Measurements from ENCODE around the gene AHCYL2.
"Not testable (repeated sequence)": the region's sequence is repeated elsewhere in the genome, so short reads cannot be mapped to it uniquely, and the experiment has no call there.

Gene AHCYL2

DNA sequence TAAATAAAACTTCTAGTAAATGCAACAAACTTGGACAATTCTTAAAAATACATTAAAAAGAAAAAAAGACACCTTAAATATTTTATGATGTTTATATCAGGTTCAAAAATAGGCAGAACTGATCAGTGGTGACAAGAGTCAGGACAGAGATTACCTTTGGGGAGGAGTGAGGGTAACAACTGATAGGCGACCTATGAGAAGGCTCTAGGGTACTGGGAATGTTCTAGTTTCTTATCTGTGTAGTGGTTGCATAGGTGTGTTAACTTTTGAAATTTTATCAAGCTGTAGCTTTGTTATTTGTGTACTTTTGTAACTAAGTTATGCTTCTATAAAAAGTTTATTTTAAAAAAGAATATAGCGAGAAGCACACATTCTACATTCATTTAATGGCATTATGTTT lies 134.3 kb downstream of the AHCYL2 start:
- no peak for DNase-seq

DNA sequence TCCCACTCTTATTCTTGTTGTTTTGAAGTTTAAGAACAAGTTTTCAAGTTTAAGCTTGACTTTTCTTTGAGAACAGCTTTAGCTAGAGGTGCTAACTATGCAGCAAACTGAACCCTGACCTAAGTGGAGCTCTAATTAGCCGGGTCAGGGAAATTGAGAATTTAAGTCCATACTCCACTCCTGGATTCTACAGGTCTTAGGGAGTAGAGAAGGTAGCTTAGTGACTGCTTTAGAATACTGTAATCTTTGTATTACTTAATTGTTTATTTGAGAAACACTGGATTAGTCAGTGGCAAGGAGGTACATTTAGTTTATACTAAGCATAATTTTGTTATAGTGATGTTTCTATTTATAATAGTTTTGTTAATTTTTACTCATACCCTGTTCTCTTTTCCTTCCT lies 134.8 kb downstream of the AHCYL2 start:
- no peak for DNase-seq

DNA sequence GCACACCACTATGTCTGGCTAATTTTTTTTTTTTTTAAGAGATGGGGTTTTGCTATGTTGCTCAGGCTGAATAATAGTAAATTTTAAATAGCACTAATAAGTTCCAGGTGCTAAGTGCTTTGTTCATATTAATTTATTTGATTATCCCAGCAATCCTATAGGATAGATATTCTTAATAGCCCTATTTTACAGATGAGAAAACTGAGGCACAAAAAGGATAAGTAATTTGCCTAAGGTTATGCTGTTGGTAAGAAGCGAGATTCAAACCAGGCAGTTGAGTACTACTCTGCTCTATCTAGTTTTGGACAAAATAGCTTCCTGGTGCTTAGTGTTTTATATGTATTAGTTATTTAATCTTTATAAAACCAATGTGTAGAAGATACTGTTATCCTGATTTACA lies 136.9 kb downstream of the AHCYL2 start:
- DNase-seq, result no peak

DNA sequence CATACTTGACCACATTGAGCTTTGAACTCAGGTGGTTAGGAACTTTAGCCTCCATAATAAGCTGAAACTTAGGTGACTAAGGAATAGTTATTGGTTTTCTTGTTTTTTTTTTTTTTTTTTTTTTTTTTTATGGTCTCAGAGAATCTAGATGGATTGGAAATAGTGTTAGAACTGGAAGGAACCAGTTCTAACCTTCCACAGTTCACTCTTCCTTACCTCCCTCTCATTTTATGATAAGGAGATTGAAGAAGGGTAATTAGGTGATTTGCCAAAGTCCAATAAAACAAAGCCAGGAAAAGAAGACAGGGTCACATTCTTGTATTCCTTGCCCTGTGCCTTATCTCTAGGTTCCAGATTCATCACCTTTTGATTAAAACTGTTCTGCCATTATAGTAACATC lies 137.7 kb downstream of the AHCYL2 start:
- no peak for DNase-seq

DNA sequence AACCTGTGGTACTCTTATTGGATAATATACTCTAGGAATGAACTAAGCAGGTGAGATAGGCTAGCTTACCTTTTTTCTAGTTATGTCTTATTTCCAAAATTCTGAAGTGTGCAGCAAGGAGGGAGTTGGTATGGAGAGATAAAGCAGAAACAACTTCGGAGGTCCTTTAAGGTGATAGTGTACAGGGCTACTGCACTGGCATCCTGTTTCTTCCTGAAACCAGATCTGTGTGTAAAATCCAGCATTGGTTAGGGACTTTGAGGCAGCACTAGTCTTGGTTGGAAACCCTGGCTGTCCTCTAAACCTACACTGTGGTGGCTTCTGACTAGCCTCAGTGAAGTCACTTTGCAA lies 142.5 kb downstream of the AHCYL2 start:
- DNase-seq, result no peak

DNA sequence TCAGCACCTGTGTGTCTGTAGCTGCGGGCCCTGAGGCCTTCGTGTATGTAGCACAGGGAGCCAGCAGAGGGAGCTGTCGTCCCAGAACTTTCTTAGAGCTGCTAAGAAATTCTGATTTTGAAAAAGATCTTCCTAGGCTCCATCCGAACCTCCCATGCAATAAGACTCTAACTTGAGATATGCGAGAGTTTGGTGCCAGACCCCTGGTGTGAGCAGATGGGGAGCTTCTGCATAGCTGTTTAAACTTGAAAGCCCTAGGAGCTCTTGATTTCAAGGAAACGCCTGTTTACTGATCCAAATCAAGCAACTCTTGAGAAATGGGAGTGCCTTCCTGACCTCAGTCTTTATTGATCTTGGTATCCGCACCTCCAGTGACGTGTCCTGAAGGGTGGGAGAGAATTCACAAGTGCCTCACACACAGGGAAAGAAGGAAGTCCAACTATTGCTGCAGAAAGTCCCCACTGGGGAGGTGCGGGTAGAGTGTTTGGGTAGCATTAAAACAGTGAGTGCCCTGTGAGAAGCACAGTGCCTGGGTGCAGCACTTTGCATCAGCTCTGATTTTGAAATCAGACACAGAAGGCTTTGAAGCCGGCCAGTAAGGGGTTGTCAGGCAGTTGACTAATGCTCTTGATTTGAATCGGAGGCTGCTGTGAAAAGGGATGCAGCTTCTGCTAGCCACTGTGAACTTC lies 143.0 kb downstream of the AHCYL2 start:
- DNase-seq, result peak; percentile 74

DNA sequence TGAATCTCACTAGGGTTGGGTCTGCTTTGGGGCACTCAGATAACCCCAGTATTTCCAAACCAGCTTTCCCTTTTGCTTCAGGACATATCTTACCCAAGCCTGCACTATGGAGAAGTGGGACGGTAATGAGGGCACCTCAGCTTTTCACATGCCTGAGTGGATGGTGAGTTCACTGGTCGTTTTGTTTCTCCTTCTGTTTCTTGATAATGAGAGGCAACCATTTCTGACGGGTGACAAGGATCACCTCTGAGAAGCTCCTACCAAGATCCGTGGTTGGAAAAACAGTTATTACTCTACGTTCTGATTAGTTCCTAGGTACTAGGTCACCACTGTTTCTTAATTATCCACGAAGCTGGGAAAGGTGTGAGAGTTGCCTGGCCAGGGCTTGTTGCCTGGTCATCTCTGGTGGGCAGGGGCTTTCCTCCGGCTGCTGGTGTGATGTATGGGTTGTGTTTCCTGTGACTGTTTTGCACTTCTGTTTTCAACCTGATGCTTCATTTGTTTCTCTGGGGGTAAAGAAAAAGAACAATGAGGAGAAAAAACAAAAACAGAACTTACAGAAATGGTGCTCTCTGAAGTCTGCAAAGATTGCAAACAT lies 143.7 kb downstream of the AHCYL2 start:
- no peak for DNase-seq

DNA sequence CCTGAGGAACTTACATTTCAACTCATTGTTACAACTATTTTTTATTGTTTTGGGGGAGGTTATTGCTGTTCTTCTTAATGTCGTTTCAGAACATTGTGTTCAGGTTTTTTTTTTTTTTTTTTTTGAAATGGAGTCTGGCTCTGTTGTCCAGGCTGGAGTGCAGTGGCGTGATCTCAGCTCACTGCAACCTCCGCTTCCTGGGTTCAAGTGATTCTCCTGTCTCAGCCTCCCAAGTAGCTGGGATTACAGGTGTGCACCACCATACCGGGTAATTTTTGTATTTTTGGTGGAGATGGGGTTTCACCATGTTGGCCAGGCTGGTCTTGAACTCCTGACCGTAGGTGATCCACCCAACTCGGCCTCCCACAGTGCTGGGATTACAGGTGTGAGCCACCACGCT lies 144.6 kb downstream of the AHCYL2 start:
- not testable (repeated sequence) for DNase-seq

DNA sequence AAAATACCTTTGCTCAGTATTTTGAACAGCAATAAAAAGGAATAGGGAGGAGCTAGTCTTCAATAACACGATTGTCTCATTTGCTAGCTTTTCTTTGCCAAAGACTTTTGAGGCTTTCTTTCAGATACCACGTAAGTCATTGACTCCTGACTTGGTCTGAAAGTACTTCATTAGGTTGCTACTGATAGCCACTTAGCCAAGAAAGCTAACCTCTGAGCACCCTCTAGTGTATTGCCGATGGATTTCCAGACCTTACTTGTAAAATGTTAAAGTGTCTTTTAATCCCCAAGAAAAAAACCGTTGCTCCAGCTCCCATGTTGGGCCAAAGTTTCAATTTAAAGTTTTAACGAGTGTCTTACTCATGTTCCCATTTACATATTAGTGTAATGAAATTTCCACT lies 146.0 kb downstream of the AHCYL2 start:
- no peak for DNase-seq

DNA sequence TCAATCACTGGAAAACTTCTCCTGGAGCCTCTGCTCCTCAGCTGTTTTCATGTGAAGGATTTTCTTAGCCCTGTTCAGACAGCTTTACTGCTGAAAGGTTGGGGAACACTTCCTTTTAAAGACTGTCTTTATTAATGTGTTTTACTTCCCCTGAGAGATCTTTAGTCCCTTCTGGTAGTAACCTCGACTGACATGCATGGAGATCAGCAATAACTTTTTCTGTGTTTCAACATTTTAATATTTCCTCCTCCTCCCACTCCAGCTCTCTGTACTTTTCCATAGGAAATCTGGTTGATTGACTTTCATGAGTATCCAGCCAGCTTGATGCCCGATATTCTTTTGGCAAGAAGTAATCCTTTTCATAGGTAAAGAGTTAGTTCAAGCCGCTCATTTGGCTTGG lies 146.7 kb downstream of the AHCYL2 start:
- DNase-seq, result no peak

DNA sequence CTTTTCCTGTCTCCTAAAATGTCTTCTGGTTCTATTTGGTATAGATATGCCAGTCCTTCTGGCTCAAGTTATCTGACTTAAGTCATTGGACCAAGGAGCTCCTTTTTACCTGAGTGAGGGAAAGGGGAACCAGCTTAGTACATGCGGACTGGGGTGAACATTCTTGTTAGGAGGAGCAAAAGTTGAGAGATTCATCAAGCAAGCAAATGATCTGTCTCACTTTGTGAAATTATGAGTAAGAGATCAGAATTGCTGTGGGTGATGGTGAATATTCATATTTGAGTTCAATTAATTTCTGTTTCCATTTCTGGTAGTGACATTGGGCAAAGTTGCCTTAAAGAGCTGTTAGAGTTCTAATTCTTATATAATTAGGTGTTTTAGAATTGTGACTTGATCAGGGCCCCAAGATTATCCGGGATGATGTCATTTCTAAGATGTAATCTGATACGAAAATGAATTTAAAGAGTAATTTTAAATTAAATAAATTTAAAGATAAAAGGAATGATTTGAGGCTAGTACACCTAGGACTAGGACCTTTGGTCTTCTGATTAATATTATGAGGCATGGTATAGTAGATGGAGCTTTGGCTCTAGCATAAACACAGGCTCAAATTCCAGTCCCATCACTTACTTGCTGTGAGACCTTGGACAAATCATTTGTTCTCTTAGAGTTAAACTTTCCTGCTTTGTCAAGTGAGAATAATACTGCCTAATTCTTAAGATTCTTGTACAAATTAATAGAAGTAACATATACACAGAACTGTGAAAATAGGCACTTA lies 149.0 kb downstream of the AHCYL2 start:
- DNase-seq, result no peak

DNA sequence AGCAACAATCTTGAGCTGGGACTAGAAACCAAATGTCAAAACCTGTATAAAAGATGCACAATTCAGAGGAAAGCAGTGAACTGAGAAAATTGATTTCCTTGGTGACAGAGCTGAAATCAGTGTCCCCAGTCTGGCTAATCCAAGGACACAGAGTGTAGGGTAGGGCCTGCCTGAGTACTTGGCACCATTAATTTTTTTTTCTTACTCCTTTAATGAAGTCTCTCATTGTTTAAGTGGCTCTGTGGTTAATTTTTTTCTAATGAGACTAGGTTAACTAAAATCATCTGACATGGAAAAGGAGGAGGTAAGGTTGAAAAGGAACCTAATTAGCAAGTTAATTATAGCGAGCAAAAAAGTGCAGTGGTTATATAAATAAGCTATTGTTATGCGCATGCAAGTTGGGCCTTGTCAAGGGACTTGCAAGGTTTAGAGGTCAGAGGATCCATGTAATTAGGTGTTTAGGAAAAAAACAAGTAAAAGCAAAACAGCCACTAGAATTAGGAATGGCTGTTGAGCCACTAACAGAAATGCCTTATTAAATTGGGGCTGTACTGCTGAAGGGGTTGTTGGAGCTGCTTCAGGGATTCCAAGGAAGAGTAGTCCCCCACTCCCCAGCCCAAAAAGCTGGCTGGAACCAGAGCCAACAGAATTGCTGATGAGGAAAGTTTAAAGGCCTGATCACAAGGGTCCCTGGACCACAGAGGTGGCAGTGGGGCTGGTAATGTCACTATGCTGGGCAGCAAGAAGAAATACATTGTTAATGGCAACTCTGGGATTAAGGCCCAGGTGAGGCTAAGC lies 150.5 kb downstream of the AHCYL2 start:
- no peak for DNase-seq

DNA sequence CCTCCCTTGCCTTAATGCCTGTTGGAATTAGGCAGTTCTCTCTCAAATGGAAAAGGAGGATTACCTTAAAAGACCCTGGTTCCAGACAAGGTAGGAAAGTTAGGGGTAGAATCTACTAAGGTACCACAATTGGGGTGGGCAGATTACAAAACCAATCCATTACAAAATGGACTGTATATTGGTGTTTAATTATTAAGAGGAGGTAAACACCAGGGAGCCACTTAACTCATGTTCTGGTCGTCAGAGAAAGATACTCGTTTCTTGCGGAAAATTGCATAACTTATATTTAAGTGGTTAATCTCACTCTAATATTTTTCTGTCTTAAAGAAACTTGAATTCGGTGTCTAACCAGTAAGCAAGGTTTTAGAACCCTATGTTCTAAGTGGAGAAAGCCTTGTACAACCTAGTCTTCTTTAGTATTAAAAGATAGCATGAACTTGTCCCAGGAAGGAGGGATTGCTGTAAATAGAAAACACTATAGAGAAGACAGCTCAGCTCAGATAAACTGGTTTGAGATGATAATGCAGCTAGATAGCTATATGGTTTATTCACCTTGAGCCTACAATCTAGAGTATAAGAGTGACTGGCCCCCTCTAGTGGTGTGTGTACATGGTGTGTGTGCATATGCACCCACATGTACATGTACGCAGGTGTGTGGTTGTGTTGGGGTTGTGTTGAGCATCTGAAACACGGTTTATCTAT lies 151.4 kb downstream of the AHCYL2 start:
- peak; percentile 35 for DNase-seq

DNA sequence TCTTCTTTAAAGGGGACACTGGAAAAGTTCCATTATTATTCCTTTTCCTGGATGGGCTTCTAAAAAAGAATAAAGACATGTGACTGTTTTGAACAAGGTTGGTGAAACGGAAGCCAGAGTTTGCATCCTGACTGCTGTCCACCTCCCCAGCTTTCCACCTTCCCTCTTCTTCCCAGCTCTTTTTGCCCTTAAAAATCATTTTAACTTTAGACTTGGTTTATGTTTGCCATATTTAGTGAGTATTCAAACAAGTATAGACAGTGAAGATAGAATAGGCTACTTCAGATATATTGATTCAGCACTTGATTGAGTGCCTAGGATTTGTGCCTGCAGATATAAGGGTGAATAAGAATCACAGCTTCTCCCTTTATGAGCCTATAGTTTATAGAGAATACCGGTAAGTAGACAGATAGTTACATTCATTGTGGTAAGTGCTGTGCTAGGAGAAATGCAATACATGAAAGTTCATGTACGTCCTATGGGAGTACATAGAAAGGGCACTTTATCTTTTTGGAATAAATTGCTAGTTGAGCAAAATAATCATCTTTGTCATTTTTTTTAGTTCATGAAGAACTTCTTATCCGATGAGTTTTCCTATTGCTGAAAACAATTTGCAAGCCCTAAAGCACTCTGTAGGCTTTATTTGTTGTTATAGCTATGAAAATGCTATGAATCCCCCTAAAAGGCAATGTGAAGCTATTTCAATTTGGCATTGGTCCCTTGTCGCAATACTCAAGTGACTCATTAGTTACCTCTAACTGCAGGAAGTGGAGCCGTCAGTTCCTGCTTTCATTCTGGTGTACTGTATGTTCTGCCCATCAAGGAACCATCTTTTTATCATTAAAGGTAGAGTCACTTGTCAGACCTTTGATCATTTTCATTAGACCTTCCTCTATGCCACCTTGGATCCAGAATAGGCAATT lies 152.2 kb downstream of the AHCYL2 start:
- no peak for DNase-seq

DNA sequence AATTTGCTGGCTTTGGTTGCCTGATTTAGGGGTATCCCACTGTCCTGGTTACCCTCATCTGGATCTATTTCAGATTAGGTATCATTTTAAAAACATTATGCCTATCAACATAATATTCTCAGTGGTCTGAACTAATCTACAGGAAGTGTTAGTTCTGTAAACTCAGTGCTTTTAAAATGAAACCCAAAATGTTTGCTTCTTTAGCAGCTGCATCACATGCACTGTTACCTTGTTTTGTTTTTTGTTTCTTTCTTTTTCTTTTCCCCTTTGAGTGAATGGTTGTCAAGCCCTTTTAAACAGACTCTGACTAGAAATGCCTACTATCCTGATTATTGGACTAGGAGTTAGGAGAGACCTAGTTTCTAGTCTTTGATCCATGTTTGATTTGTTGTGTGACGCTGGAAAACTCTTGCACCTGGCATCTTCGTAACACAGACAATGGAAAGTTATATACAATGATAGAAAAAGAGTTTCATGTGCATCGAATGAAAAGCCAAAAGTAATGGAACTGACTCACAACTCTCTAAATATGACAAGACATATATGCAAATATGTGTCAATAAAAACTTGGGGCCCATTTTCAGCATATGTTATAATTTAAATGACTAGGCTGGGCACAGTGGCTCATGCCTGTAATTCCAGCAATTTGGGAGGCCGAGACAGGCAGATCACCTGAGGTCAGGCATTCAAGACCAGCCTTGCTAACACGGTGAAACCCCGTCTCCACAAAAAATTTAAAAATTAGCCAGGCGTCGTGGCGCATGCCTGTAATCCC lies 157.1 kb downstream of the AHCYL2 start:
- no peak for DNase-seq

DNA sequence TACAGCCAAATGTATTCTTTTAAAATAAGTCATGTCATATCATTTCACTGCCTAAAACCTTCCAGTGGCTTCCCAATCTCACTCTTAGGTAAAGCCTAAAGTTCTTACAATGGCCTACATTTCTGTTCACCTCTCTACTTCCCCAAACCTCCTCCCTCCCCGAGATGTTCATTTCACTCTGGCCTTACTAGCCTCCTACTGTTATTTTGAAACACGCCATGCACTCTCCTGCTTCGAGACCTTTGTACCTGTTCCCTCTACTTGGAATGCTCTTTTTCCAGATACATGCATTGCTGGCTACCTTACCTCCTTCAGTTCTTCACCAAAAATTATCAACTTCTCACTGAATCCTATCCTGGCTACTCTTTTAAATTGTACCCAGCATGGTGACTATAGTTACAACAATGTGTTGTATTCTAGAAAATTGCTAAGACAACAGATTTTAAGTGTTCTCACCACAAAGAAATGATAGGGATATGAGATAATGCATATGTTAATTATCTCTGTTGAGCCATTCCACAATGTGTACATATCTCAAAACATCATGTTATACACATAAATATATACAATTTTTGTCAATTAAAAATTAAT lies 158.8 kb downstream of the AHCYL2 start:
- no peak for DNase-seq

DNA sequence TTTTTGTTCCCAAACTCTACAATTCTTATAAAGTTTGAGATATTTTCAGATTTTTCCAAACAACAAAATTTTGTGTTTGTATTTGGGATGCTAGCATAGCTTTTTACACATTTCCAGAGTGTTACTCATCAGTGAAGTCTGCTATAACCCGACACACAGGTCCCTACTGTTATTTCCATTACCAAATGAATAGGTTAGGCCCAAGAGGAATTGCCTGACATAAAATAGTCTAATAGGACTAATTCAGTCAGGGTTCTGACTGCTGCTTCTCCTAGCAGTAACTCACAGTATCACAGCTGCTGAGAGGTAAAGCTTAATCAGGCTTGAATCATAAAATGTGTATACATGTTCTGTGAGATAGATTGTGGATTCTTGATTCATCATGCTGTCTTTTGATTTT lies 160.3 kb downstream of the AHCYL2 start:
- no peak for DNase-seq

DNA sequence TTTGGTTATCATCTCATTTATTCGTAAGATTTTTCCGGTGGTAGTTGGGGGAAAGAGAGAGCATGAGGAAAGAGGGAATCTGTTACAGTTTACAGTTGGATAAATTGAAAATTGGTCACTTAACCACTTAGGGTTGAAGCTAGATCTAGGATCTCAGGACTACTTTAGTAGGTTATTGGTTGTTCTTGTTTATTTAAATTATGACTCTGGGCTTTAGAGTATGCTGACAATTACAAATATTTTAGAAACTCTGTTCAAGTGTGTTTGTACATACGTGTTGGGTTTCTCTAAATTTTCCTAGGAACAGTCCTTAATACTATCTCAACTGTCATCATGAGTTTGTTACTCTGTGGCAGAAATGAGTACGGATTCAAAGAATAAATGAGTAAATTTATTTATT lies 160.8 kb downstream of the AHCYL2 start:
- no peak for DNase-seq

DNA sequence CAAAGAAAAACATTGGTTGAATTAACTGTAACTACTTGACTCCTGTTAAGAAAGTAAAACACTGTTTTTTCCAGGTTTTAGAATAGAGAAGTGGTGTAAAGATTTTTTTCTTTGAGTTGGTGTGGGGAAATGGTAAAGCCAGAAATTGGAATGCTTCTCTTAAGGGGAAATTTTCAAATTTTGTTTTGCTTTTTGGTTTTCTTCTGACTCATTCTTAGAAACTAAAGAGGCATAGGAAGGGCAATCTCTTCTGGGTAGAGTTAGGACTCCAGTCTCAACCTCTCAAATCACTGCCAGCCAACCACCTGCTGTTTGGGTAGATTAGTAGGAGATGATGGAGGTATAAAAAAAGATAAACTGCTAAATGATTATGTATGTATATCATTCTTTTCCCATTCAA lies 161.7 kb downstream of the AHCYL2 start:
- DNase-seq, result no peak

DNA sequence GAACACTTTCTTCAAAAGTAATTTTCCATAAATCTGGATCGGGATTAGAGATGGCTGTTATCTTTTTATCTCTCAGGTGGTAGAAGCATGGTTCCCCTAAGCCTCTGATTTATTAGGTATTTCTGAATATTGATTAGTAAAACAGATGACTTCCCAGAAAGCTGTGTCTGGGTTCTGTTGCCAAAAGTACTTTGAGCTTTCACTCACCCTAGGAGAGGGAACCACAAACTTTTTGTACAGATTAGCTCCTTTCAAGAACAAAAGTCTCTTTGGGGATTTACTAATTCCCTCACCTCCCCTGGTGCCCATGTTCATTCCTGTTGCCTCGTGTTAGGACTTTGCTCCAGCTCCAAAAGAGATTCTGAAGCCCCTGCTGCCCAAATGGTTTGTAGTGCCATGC lies 162.7 kb downstream of the AHCYL2 start:
- DNase-seq, result no peak

All from activated CD4-positive, alpha-beta T cell treated with anti-CD3 and anti-CD28 coated beads, Interleukin-2, amount 50 U/mL, for 1 hour (primary cell).